A549 treated with Mapracorat at 1 μM for 4 hours (cell line): ENCODE measurements around the gene MRPL10. TPM values are rescaled to one million over a fixed set of nuclear protein-coding genes. Genes with fewer than 3 reads are reported as not detected.

Experiments used
- total RNA-seq: library from RNA; stranded (reverse); fragments of 200-300 nt; extraction: Qiagen RNA extraction; gene quantifications from 5 replicates; pipeline ENCODE4 v1.2.3, GENCODE V29; 2022

Gene MRPL10
- 86.1 to 122 TPM (median 87.6 TPM) in 5 replicates for total RNA-seq

DNA sequence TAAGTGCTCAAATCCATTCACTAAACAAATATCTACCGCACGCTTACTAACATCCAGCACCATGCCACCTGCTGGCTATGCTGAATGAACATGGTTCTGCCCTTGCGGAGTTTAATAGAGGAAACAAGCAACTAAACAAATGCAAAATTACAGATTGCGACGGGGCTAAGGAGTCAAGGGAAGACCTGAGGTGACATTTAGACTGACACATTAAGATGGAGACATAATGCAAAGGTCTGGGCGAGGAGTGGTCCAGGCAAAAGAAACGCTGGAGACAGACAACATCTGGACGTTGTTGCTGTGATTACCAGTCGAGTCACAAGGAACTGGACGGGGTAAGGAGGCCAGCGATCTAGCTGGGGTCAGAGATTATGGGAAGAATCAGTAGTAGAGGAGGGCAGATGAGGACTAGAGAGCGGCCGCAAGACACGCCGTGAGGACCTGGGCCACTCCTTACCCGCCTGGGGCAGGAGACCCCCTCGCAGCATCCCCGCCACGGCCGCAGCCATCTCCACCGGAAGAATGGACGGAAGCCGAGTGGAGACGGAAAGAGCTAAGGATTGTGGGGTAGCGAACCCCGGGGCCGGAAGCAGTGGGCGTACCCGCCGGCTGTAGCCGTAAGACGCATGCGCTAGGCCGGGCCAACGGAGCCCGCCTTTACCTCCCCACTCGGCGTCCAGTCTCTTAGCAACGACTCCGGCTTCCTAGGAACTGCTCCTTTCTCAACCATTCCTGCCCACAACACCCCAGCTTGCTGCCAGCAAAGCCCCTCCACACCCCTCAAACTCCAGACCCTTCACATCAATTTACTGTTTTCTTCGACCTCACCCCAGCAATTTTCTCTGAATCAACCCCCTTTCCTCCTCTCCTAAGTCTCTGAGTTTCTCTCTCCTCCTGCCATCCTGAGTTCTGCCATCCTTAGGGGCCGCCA lies at the start of gene MRPL10, which contains the start of gene LRRC46:
MRPL10 (minus strand) TSS at position 539 of the 931 bp plus-strand sequence; CDS start at position 509, 30 bp downstream.
LRRC46 (plus strand) TSS at position 668 of the 931 bp plus-strand sequence. CDS start 320 bp downstream, outside the sequence.

GRCh38 chr17:47850692-47851573 lies 19.6 kb upstream of the MRPL10 start, which contains the start of gene SP6:
Gene SP6 (minus strand): TSS chr17:47851163. CDS start chr17:47848429, 2,734 bp downstream.

GRCh38 chr17:47840742-47841487 lies 9.6 kb upstream of the MRPL10 start, which contains the start of gene SCRN2:
Gene SCRN2 (minus strand): TSS chr17:47841273. CDS start chr17:47840843, 430 bp downstream.

GRCh38 chr17:47821424-47822391 lies 9.6 kb downstream of the MRPL10 start, which contains the start of gene OSBPL7:
Gene OSBPL7 (minus strand): TSS chr17:47821794. CDS start chr17:47820278, 1,516 bp downstream.

Other genes with a start within 250 kb of the MRPL10 start
- 267 to 340 TPM (median 330 TPM) in 5 replicates for gene KPNB1, start 181.6 kb downstream of the MRPL10 start, total RNA-seq
- 4.2 to 6.5 TPM (median 5.1 TPM) in 5 replicates for gene TBKBP1, start 137.4 kb downstream of the MRPL10 start, total RNA-seq
- 0.13 to 0.27 TPM (median 0.15 TPM) in 5 replicates for gene TBX21, start 98.3 kb downstream of the MRPL10 start, total RNA-seq
- gene OSBPL7, start 9.7 kb downstream of the MRPL10 start, total RNA-seq, result 9.8 to 16.3 TPM (median 13.6 TPM) in 5 replicates
- 2.9 to 3.6 TPM (median 3.2 TPM) in 5 replicates for gene LRRC46, start 129 bp upstream of the MRPL10 start, total RNA-seq
- gene SCRN2, start 9.7 kb upstream of the MRPL10 start, total RNA-seq, result 32.4 to 40.3 TPM (median 36.9 TPM) in 5 replicates
- 3.9 to 5.4 TPM (median 4.4 TPM) in 5 replicates for gene SP6, start 19.6 kb upstream of the MRPL10 start, total RNA-seq
- 16.3 to 20.1 TPM (median 16.7 TPM) in 5 replicates for gene SP2, start 64.7 kb upstream of the MRPL10 start, total RNA-seq
- 22.1 to 23.5 TPM (median 22.6 TPM) in 5 replicates for gene PNPO, start 110.0 kb upstream of the MRPL10 start, total RNA-seq
- 2.1 to 3.1 TPM (median 2.3 TPM) in 5 replicates for gene PRR15L, start 126.3 kb upstream of the MRPL10 start, total RNA-seq
- 103 to 132 TPM (median 112 TPM) in 5 replicates for gene CDK5RAP3, start 139.6 kb upstream of the MRPL10 start, total RNA-seq
- gene COPZ2, start 206.3 kb upstream of the MRPL10 start, total RNA-seq, result 14.5 to 17.2 TPM (median 15.5 TPM) in 5 replicates
- 102 to 125 TPM (median 120 TPM) in 5 replicates for gene NFE2L1, start 216.8 kb upstream of the MRPL10 start, total RNA-seq